GM10266 (cell line): Measurements from ENCODE around the gene CYP24A1.

Experiments
- DNase-seq: peaks from one replicate; pipeline ENCODE4 v3.0.0; 2012; ENCODE audit errors: extremely low spot score
- CTCF ChIP-seq: IDR thresholded peaks from 2 replicates; pipeline ENCODE4 v1.5.1; 2012; ENCODE audit warnings: mild to moderate bottlenecking, low read depth; ENCODE audit not compliant: control insufficient read depth, insufficient read depth; ENCODE audit errors: missing control alignments

The CYP24A1 gene

GRCh38 chr20:54155736-54156317 is 18.0 kb downstream of the CYP24A1 start:
- no peak for DNase-seq
- no peak for TF ChIP-seq CTCF

- DNase-seq: no peak
Observed at GRCh38 chr20:54154439-54154838, 19.3 kb downstream of the CYP24A1 start.

GRCh38 chr20:54153847-54154246 is 19.9 kb downstream of the CYP24A1 start:
- TF ChIP-seq CTCF: no peak
- DNase-seq: no peak

More at GRCh38 chr20:54154439-54154838, 19.3 kb downstream of the CYP24A1 start:
- no peak for TF ChIP-seq CTCF

GRCh38 chr20:54153041-54153327 is 20.8 kb downstream of the CYP24A1 start:
- no peak for DNase-seq
- no peak for TF ChIP-seq CTCF

GRCh38 chr20:54152227-54153040 is 21.4 kb downstream of the CYP24A1 start:
- no peak for DNase-seq

GRCh38 chr20:54151511-54152226 is 22.1 kb downstream of the CYP24A1 start:
- DNase-seq: no peak
- no peak for TF ChIP-seq CTCF

More at GRCh38 chr20:54152227-54153040, 21.4 kb downstream of the CYP24A1 start:
- TF ChIP-seq CTCF: no peak

- DNase-seq: no peak
- TF ChIP-seq CTCF: no peak
Observed at GRCh38 chr20:54151075-54151439, 22.7 kb downstream of the CYP24A1 start.
